Stimulated activated CD8-positive, alpha-beta memory T cell treated with anti-CD3 and anti-CD28 coated beads, Interleukin-2, amount 100 ng/mL, for 1 hour (primary cell): ENCODE measurements around the gene ZCWPW1.
A peak's percentile ranks its signal among the peaks of the same experiment; 100 is the strongest.
"Not testable (repeated sequence)": the region's sequence is repeated elsewhere in the genome, so short reads cannot be mapped to it uniquely, and the experiment has no call there.

Experiments
- DNase-seq, 2 donors: peaks; one replicate each; pipeline ENCODE4 v3.0.0-alpha.2; 2020; ENCODE audit warnings: low read depth in 2 of 2

Gene ZCWPW1

DNA sequence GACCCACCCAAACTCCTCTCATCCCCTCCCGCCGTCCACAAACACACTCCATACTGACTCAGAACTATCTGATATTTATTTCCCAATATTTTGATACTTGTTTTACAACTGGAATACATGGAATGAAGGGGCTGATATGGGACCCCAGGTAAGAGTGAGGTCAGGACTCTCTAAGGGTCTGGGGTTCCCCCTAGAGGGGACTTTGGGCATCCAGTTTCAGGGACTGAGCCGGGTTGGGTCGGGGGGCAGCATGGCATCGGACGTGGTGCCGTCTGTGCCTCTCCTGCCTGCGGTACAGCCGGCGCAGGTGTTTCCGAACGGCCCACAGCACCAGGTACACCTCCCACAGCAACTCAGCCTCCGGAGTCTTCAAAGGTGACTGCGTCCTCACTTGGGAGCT lies 28.1 kb upstream of the ZCWPW1 start:
- no peak for DNase-seq

GRCh38 chr7:100455206-100455605 lies 26.7 kb upstream of the ZCWPW1 start:
- no peak for DNase-seq

DNA sequence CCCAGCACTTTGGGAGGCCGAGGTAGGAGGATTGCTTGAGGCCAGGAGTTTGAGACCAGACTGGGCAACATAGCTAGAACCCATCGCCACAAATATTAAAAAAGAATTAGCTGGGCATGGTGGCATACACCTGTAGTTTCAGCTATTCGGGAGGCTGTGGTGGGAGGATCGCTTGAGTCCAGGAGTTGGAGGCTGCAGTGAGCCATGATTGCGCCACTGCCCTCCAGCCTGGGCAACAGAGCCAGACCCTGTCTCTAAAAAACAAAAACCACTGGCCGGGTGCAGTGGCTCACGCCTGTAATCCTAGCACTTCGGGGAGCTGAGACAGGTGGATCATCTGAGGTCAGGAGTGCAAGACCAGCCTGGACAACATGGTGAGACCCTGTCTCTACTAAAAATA lies 25.4 kb upstream of the ZCWPW1 start:
- not testable (repeated sequence) for DNase-seq

DNA sequence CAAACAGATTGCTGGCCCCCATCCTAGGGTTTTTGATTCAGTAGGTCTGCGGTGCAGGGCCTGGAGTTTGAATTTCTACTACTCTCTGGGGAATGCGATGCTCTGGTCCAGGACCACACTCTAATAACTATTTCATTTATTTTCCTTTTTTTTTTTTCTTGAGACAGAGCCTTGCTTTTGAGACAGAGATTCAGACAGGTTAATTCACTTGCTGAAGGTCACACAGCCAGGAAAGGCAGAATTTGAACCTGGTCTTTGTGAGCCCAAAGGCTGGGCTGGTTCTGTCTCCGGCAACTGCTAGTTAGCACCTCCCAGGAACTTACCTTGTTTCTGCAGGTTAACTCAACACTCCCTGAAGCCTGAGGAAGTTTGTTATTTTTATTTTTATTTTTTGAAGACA lies 24.0 kb upstream of the ZCWPW1 start:
- no peak for DNase-seq

GRCh38 chr7:100449190-100449795 lies 20.8 kb upstream of the ZCWPW1 start:
- no peak for DNase-seq

DNA sequence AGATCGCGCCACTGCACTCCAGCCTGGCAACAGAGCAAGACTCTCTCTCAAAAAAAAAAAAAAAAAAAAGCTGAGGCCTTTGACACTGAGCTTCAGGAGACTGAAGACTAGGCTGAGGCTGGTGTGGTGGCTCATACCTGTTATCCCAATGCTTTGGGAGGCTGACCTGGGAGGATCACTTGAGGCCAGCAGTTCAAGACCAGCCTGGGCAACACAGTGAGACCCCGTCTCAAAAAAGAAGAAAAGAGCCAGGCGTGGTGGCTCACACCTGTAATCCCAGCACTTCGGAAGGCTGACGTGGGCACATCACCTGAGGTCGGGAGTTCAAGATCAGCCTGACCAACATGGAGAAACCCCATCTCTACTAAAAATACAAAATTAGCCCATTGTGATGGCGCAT lies 18.9 kb upstream of the ZCWPW1 start:
- DNase-seq = not testable (repeated sequence)

DNA sequence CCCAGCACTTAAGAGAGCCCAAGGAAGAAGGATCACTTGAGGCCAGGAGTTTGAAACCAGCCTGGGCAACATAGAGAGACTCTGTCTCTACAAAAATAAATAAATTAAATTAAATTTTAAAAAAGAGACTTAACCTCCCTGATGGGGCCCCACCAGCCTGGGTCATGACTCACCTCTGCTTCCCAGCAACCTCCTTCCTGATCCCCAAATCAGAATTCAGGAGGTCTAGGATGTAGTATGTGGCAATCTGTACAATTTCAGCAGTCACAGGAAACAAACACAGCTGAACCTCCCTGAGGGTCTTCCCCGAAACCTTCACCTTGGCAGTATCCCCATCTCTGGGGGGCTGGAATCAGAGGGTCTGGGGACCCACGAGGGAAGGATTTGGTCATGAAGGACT lies 17.5 kb upstream of the ZCWPW1 start:
- no peak for DNase-seq

DNA sequence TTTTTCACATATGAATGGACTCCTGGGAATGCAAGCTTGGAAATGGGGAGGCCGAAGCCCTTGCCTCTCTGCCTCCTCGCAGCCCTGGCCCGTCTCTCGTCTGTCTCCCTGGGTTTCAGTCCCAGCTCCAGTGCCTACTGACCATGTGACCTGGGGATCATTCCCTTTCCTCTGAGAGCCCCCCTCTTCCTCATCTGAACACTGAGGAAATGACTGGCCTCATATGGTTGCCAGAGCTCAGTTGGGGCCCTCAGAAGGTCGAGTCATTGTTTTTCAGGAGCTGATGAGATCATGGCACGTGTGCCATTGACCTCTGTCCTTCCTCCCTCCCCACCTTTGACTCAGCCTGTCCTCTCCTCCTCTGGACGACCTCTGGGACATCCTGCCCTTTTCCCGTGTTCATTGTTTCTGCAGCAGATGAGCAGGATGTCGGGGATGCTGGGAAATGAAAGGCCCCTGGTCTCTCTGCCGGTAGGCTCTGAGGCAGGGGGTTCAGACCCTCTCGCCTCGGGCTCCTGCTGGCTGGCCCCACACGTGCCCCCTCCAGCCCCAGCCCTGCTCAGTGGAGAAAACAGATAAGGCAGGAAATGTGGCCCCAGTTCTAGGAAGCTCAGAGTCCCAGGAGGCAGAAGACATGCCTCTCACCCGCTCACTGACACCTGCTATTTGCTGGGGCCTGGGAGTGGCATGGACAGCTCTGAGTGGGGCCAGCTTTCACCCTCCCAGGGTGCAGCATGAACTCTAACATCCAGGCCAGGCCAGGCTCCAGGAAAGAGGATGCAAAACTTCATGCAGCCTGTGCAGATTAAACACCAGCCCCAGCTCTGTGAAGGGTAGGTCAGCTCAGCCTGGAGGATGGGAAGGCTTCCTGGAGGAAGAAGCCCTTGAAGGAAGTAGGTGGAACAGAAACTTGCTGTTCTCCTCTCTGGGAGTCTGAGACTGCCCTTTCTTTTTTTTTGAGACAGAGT lies 16.1 kb upstream of the ZCWPW1 start:
- DNase-seq = no peak

DNA sequence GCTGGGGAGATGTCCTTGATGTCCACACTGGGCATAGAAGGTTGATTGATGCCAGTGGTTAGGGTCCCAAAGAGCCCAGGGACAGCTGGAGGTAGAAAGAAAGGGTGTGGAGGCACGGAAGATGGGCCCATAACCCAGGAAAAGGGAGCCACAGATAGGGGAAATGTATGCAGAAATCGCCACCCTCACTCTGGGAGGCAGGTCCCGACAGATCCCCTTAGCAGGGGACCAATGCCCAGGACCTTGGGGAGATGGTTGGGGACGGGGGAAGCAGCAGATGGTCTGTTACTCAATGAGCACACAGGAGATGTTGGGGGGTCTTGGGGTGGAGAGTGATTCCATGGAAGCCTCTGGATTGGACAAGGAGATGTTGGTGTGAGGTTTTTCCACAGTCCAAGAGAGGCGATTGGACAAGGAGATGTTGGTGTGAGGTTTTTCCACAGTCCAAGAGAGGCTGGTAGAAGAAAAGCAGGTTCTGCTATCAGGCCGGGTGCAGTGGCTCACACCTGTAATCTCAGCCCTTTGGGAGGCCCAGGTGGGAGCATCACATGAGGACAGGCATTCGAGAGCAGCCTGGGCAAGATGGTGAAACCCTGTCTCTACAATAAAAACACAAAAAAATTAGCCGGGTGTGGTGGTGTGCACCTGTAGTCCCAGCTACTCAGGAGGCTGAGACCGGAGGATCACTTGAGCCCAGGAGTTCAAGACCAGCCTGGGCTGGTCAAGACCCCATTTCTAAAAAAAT lies 14.8 kb upstream of the ZCWPW1 start:
- DNase-seq = no peak

GRCh38 chr7:100441641-100442535 lies 13.4 kb upstream of the ZCWPW1 start:
- DNase-seq = no peak

GRCh38 chr7:100439244-100439643 lies 10.7 kb upstream of the ZCWPW1 start:
- not testable (repeated sequence) for DNase-seq

DNA sequence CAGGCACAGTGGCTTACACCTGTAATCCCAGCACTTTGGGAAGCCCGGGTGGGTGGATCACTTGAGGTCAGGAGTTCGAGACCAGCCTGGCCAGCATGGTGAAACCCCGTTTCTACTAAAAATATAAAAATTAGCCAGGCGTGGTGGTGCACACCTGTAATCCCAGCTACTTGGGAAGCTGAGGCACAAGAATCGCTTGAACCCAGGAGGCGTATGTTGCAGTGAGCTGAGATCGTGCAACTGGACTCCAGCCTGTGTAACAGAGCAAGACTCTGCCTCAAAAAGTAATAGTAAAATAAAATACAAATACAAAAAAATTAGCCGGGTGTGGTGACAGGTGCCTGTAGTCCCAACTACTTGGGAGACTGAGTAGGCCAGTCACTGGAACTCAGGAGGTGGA lies 10.2 kb upstream of the ZCWPW1 start:
- DNase-seq = not testable (repeated sequence)

DNA sequence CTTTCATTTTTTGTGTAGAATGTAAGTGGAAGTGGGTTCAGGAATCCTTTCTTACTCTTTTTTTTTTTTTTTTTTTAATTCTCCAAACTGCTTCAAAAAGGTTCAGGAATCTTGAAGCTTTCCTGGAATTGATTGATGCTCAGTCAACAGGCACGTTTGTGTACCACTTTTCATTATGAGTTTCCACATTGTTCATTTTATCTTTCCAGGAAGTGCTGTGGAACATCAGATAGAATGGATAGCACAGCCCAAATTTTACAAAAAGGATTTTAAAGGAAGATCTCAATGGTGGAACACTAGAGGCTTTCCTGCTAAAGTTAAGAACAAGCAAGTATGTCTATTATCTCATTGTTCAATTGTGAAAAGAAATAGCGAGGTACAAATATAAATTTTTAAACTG lies 9.7 kb upstream of the ZCWPW1 start:
- DNase-seq = no peak

DNA sequence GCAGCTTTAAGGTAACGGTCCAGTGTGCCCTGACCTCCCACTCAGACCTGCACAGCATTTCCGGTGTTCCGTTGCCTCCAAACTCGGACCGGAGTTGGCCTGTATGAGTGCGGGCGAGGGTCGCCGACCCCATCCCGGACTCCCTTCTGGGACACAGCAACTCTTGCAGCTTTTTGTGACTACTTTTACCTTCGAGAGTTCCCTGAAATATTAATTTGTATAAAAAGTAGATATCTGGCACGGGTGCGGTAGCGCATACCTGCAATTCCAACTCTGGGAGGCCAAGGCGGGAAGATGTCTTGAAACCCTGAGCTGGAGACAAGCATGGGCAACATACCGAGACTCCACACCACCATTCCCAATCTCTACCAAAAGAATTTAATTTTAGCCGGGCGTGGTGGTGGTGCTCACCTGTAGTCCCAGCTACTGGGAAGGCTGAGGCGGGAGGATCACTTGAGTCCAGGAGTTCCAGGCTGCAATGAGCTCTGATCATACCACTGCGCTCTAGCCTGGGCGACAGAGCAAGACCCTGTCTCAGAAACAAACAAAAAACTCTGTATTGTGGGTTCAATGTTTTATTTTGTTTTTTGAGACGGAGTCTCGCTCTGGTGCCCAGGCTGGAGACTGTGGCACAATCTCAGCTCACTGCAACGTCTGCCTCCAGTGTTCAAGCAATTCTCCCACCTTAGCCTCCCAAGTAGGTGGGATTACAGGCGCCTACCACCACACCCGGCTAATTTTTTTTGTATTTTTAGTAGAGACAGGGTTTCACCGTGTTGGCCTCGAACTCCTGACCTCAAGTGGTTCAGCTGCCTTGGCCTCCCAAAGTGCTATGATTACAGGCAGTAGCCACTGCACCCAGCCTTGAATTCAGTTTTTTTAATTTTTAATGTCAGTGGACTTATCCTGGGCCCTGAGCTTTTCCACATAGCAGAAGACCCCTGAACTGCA lies 8.9 kb upstream of the ZCWPW1 start:
- no peak for DNase-seq

- DNase-seq = peak in 1 of 2 donors; percentile 30
Observed at GRCh38 chr7:100435401-100436304, 7.2 kb upstream of the ZCWPW1 start.

GRCh38 chr7:100434297-100435144 lies 6.0 kb upstream of the ZCWPW1 start:
- no peak for DNase-seq

DNA sequence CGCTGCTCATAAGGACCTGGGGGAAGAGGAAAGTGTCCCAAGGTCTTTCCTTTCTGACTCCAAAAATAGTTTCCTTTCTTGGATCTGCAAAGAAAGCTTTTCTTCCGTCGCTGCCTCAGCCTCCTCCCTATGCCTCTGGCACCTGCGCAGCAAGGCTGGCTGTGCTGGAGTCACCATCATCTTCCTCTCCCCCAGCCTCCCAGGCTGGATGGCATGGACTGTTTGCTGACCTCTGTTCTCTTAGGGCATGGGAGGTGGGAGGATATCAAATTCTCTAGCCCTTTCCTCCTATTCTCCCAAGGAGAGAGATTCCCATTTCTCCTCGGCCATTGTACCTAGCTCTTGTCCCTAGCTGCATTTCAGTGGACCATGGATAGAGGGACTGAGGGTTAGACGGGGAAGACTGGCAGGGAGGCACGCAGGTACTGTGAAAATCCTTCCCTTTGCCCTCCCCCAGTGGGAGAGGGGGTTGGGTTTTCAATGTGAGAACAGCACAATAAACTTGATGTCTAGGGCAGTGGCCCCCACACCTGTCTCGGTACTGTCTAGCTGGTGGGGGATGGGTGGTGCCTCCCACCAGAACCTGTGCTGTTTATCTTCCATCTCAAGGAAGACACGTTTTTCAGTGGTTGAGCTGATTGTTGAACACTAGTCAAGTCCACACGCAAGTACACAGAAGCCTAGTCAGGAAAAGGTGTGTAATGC lies 5.2 kb upstream of the ZCWPW1 start:
- no peak for DNase-seq

DNA sequence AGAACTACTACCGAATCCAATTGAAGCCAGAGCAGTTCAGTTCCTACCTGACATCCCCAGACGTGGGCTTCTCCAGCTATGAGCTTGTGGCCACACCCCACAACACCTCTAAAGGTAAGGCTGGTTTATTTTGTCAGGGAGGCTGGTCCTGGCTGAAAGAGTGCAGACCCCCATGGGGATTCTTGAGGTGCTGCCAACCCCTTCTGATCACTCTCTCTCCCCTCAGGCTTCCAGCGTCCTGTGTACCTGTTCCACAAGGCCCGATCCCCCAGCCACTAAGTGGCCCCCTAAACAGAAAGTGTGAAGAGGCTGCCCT lies 4.7 kb upstream of the ZCWPW1 start:
- no peak for DNase-seq
